ENCODE data around the gene SLC15A3.

DNA sequence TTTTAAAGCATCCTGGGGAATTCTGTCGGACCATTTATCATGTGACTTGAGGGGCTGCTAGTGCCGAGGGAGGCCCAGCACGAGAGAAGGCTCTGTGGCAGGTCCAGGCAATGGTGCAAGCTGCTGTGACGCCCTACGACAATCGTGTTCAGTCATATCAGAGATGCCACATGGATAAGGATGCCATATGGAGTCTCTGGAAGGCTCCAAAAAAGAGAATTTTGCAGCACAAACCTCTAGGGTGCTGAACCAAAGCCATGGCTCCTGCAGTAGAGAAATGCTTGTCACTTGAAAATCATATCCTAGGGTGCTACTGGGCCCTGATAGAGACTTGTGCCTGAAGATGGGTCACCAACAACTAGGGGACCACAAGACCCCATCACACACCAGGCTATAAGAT lies 12.8 kb upstream of the SLC15A3 start:
- TF ChIP-seq, protein P1, sequence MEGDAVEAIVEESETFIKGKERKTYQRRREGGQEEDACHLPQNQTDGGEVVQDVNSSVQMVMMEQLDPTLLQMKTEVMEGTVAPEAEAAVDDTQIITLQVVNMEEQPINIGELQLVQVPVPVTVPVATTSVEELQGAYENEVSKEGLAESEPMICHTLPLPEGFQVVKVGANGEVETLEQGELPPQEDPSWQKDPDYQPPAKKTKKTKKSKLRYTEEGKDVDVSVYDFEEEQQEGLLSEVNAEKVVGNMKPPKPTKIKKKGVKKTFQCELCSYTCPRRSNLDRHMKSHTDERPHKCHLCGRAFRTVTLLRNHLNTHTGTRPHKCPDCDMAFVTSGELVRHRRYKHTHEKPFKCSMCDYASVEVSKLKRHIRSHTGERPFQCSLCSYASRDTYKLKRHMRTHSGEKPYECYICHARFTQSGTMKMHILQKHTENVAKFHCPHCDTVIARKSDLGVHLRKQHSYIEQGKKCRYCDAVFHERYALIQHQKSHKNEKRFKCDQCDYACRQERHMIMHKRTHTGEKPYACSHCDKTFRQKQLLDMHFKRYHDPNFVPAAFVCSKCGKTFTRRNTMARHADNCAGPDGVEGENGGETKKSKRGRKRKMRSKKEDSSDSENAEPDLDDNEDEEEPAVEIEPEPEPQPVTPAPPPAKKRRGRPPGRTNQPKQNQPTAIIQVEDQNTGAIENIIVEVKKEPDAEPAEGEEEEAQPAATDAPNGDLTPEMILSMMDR (IDR thresholded peaks at IDR 0.05), result no peak
- no peak for TF ChIP-seq POLR2A (IDR thresholded peaks at IDR 0.05)
